Thoracic aorta (tissue), 2 donors: Measurements from ENCODE around the gene ORMDL2. TPM values are rescaled to one million over a fixed set of nuclear protein-coding genes. Genes with fewer than 3 reads are reported as not detected.
A peak's percentile ranks its signal among the peaks of the same experiment; 100 is the strongest.
"Not testable (repeated sequence)": the region's sequence is repeated elsewhere in the genome, so short reads cannot be mapped to it uniquely, and the experiment has no call there.

ENCODE experiments used
- ATAC-seq: fragments of 150-250 bp; one replicate; pipeline ENCODE4 v1.8.0; 2017; ENCODE audit warnings: low read depth; ENCODE audit not compliant: insufficient number of reproducible peaks, low FRiP score
- DNase-seq: peaks from one replicate; pipeline ENCODE4 v3.0.0-alpha.2; 2020; ENCODE audit warnings: low spot score
- H3K27ac ChIP-seq, 2 donors: fragments of 200-600 bp; sonication (generic); 1 replicate in 1 of 2; 2 replicates in 1 of 2; pipeline ENCODE4 v1.5.1; 2016; ENCODE audit warnings: mild to moderate bottlenecking in 2 of 2, moderate library complexity in 2 of 2
- H3K27me3 ChIP-seq: fragments of 200-600 bp; sonication (generic); replicated peaks from 2 replicates; pipeline ENCODE4 v1.6.0; 2016; ENCODE audit warnings: mild to moderate bottlenecking; ENCODE audit not compliant: insufficient read depth
- H3K36me3 ChIP-seq: fragments of 200-600 bp; sonication (generic); one replicate; pipeline ENCODE4 v1.5.1; 2016
- H3K4me1 ChIP-seq, 2 donors: fragments of 200-600 bp; sonication (generic); 1 replicate in 1 of 2; 2 replicates in 1 of 2; pipeline versions ENCODE4 v1.5.1 to v1.6.0; 2016; ENCODE audit warnings: low read depth in 2 of 2, mild to moderate bottlenecking in 1 of 2; ENCODE audit not compliant: control insufficient read depth in 1 of 2
- H3K4me3 ChIP-seq: fragments of 200-600 bp; sonication (generic); 2 replicates; pipeline ENCODE4 v1.5.1; 2016; ENCODE audit warnings: mild to moderate bottlenecking
- H3K9me3 ChIP-seq: fragments of 200-600 bp; sonication (generic); 2 replicates; pipeline ENCODE4 v1.5.1; 2016
- CTCF ChIP-seq: fragments of 200-600 bp; sonication (generic); IDR thresholded peaks from one replicate; pipeline ENCODE4 v1.5.1; 2019; ENCODE audit warnings: antibody characterized with exemption
- total RNA-seq, 2 donors: library from RNA; depleted of rRNA; stranded (reverse); fragments of >200 nt; gene quantifications; one replicate each; pipeline versions ENCODE4 v1.1.0 to v1.2.3, GENCODE V29; 2016

The ORMDL2 gene
- total RNA-seq, 2 donors from 2014 or later: 13.8 to 16.2 TPM

- Histone ChIP-seq H3K27me3 (no peaks in the 10 kb centered on the region), H3K4me1 (no peaks in the 10 kb centered on the region), H3K4me3 (no peak overlapping the region), H3K9me3 (peaks cover 4% of the 10 kb centered on the region), H3K27ac (no peak overlapping the region), H3K36me3 (no peaks in the 10 kb centered on the region)
- no peak for DNase-seq
- no peak for ATAC-seq
- no peak for TF ChIP-seq CTCF
Measured at GRCh38 chr12:55861871-55862270, 44.0 kb downstream of the ORMDL2 start.

- ATAC-seq (no peak), DNase-seq (no peak)
- no peaks in the 10 kb centered on the region for H3K4me1 ChIP-seq
- H3K27me3 ChIP-seq: no peaks in the 10 kb centered on the region
- no peak overlapping the region for H3K4me3 ChIP-seq
- peak overlapping the region in 1 of 2 donors; percentile 37 for H3K27ac ChIP-seq
- no peaks in the 10 kb centered on the region for H3K36me3 ChIP-seq
- H3K9me3 ChIP-seq: peaks cover 4% of the 10 kb centered on the region
- TF ChIP-seq CTCF: no peak
Measured at GRCh38 chr12:55862286-55862685, 44.4 kb downstream of the ORMDL2 start.

GRCh38 chr12:55862931-55863330, 45.1 kb downstream of the ORMDL2 start:
- not testable (repeated sequence) for H3K27me3 ChIP-seq, H3K9me3 ChIP-seq, H3K36me3 ChIP-seq, H3K27ac ChIP-seq, H3K4me1 ChIP-seq, ATAC-seq, DNase-seq, H3K4me3 ChIP-seq

- no peak for DNase-seq
- ATAC-seq: no peak
Measured at GRCh38 chr12:55865327-55865726, 47.5 kb downstream of the ORMDL2 start.

DNA sequence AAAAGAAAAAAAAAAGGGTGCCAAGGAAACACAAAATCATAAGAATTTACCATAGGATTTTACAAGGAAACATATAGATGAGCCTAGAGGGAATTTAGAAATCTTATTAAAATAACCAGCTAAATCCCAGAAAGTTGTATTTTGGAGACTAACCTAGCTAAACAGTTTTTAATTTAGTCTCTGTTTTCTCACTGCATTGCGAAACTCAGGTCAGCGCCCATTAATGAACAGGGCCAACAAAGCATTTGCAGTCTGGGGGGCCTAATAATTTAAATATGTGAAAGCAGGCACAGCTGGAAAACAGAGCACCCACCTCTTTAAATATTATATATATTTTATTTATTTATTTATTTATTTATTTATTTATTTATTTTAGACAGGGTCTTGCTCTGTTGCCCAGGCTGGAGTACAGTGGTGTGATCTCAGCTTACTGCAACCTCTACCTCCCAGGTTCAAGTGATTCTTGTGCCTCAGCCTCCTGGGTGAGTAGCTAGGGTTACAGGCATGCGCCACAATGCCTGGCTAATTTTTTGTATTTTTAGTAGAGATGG, 48.7 kb downstream of the ORMDL2 start:
- not testable (repeated sequence) for H3K27me3 ChIP-seq, H3K4me1 ChIP-seq, H3K4me3 ChIP-seq, DNase-seq, H3K27ac ChIP-seq, H3K9me3 ChIP-seq, H3K36me3 ChIP-seq, ATAC-seq

More at GRCh38 chr12:55865327-55865726, 47.5 kb downstream of the ORMDL2 start:
- H3K36me3 ChIP-seq: no peaks in the 10 kb centered on the region
- peaks cover 4% of the 10 kb centered on the region for H3K9me3 ChIP-seq
- no peak overlapping the region for H3K27ac ChIP-seq
- no peak for TF ChIP-seq CTCF
- H3K4me1 ChIP-seq: no peaks in the 10 kb centered on the region
- no peaks in the 10 kb centered on the region for H3K27me3 ChIP-seq
- no peak overlapping the region for H3K4me3 ChIP-seq

Other genes with a start within 250 kb of the ORMDL2 start
- not detected for gene OR2AP1, start 245.6 kb upstream of the ORMDL2 start, total RNA-seq
- gene OR10P1, start 181.1 kb upstream of the ORMDL2 start, total RNA-seq: not detected
- 100 to 1,000 TPM; 285 to 317 TPM for gene ITGA7, start 110.1 kb upstream of the ORMDL2 start, total RNA-seq
- 100 to 1,000 TPM; 113 to 117 TPM for gene BLOC1S1, start 102.0 kb upstream of the ORMDL2 start, total RNA-seq
- 10 to 100 TPM; 24.4 to 29.5 TPM for gene RDH5, start 97.6 kb upstream of the ORMDL2 start, total RNA-seq
- gene CD63, start 89.0 kb upstream of the ORMDL2 start, total RNA-seq: 100 to 1,000 TPM; 615 to 776 TPM
- gene GDF11, start 74.9 kb upstream of the ORMDL2 start, total RNA-seq: 1 to 10 TPM; 3.0 to 9.7 TPM
- 10 to 100 TPM; 39.1 to 49.2 TPM for gene SARNP, start 317 bp upstream of the ORMDL2 start, total RNA-seq
- 10 to 100 TPM; 27.5 to 39.6 TPM for gene DNAJC14, start 11.5 kb downstream of the ORMDL2 start, total RNA-seq
- 10 to 100 TPM; 72.9 to 85.0 TPM for gene MMP19, start 24.9 kb downstream of the ORMDL2 start, total RNA-seq
- gene PYM1, start 109.9 kb downstream of the ORMDL2 start, total RNA-seq: 10 to 100 TPM; 19.0 to 31.6 TPM
- 100 to 1,000 TPM in 1 of 2 donors, 10 to 100 TPM in 1; 72.8 to 104 TPM for gene DGKA, start 113.1 kb downstream of the ORMDL2 start, total RNA-seq
- gene PMEL, start 148.0 kb downstream of the ORMDL2 start, total RNA-seq: under 1 TPM in 1 of 2 donors, not detected in 1; 0.99 TPM
- 10 to 100 TPM; 18.0 to 32.5 TPM for gene CDK2, start 148.8 kb downstream of the ORMDL2 start, total RNA-seq
- 10 to 100 TPM; 70.3 to 89.2 TPM for gene RAB5B, start 156.0 kb downstream of the ORMDL2 start, total RNA-seq
- 10 to 100 TPM; 17.6 to 20.6 TPM for gene SUOX, start 179.2 kb downstream of the ORMDL2 start, total RNA-seq
- gene IKZF4, start 203.0 kb downstream of the ORMDL2 start, total RNA-seq: 1 to 10 TPM; 4.5 to 7.6 TPM
- gene RPS26, start 223.9 kb downstream of the ORMDL2 start, total RNA-seq: 1,000 to 10,000 TPM in 1 of 2 donors, 100 to 1,000 TPM in 1; 103 to 1,114 TPM